A673 (cell line): ENCODE results near the gene AGBL4. TPM values are rescaled to one million over a fixed set of nuclear protein-coding genes. Genes with fewer than 3 reads are reported as not detected.

ENCODE experiments used
- BruUV-seq: library from RNA; stranded (reverse); fragments of 400-500 nt; replicated peaks from 2 replicates; lab custom pipeline; 2021; lab: Mats Ljungman, UMichigan
- CTCF ChIA-PET: fragments of 300-600 bp; sonication (Branson Sonifier 250); formaldehyde crosslinking; loops from one replicate; lab custom pipeline; 2022; ENCODE audit warnings: antibody characterized with exemption; lab: Charles Lee
- POLR2A ChIA-PET: fragments of 300-600 bp; sonication (Branson Sonifier 250); formaldehyde crosslinking; loops from one replicate; lab custom pipeline; 2022; ENCODE audit warnings: antibody characterized with exemption; ENCODE audit not compliant: low non-redundant PET; lab: Charles Lee
- DNase-seq: peaks from one replicate; pipeline ENCODE4 v3.0.0-alpha.2; 2015; ENCODE audit warnings: low spot score
- H3K27ac ChIP-seq: fragments of 200-600 bp; sonication (generic); 2 replicates; pipeline ENCODE4 v1.5.1; 2016; ENCODE audit warnings: mixed run types, low read depth, mild to moderate bottlenecking, mixed read lengths, antibody characterized with exemption, low read length; ENCODE audit not compliant: poor library complexity, severe bottlenecking
- H3K27me3 ChIP-seq: fragments of 200-600 bp; sonication (generic); replicated peaks from 2 replicates; pipeline ENCODE4 v1.6.1; 2017; ENCODE audit warnings: mixed run types, low read depth, mild to moderate bottlenecking, mixed read lengths, antibody characterized with exemption, low read length; ENCODE audit not compliant: insufficient read depth, poor library complexity
- H3K36me3 ChIP-seq: fragments of 200-600 bp; sonication (generic); 2 replicates; pipeline ENCODE4 v1.6.1; 2016; ENCODE audit warnings: mixed run types, mild to moderate bottlenecking, mixed read lengths, antibody characterized with exemption, low read length; ENCODE audit not compliant: insufficient read depth, poor library complexity, severe bottlenecking
- H3K4me1 ChIP-seq: fragments of 200-600 bp; sonication (generic); 2 replicates; pipeline ENCODE4 v1.6.1; 2017; ENCODE audit warnings: mixed run types, mild to moderate bottlenecking, mixed read lengths, antibody characterized with exemption, low read length; ENCODE audit not compliant: insufficient read depth, poor library complexity, severe bottlenecking
- H3K4me3 ChIP-seq: fragments of 200-600 bp; sonication (generic); 2 replicates; pipeline ENCODE4 v1.5.1; 2016; ENCODE audit warnings: low read depth, mixed run types, mild to moderate bottlenecking, mixed read lengths, low read length; ENCODE audit not compliant: poor library complexity, severe bottlenecking
- H3K9me3 ChIP-seq: fragments of 200-600 bp; sonication (generic); 2 replicates; pipeline ENCODE4 v1.6.1; 2016; ENCODE audit warnings: mixed run types, low read depth, mild to moderate bottlenecking, mixed read lengths, antibody characterized with exemption, low read length; ENCODE audit not compliant: poor library complexity, severe bottlenecking
- EZH2 ChIP-seq: fragments of 200-600 bp; sonication (generic); IDR thresholded peaks from 2 replicates; pipeline ENCODE4 v1.6.1; 2017; ENCODE audit warnings: borderline replicate concordance, low read depth, mild to moderate bottlenecking, mixed read lengths, antibody characterized with exemption, low read length; ENCODE audit not compliant: poor library complexity, severe bottlenecking
- intact Hi-C: fragments of 100-400 bp; cut with micrococcal nuclease; formaldehyde crosslinking; loops from one replicate; pipeline ENCODE4 v1.10.0; 2022; ENCODE audit not compliant: unreplicated experiment
- total RNA-seq: library from RNA; stranded (reverse); gene quantifications from 2 replicates; pipeline ENCODE4 v1.2.3, GENCODE V29; 2021
- TF ChIP-seq, protein P1 (sequence below): fragments of 300-800, 200-600 bp; sonication (generic); conservative IDR thresholded peaks from 2 replicates; pipeline ENCODE4 v1.5.1; 2017; ENCODE audit warnings: low read depth, mild to moderate bottlenecking, antibody characterized with exemption, low read length, moderate library complexity, mixed read lengths

Gene AGBL4
- total RNA-seq, 1 experiment from 2014 or later: 0.32 TPM

DNA sequence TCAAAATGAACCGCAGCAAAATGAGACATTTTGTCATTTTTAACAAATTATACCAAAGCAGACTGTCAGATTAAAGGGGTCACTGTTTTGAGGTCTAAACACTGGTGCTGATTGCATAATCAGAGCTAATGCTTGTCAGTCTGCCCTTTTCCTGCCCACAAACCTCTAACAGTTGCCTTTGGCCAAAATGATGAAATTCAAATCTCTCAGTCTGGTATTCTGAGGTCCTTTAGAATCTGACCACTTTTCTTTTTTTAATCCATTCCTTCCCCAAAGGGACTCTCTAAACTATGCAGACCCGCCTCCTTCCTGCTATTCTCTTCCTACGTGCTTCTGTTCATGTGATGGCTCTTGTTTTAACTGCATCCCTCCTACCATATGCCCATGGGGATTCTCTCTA, 1406.5 kb downstream of the AGBL4 start:
- Histone ChIP-seq H3K9me3 (no peaks in the 10 kb centered on the region), H3K4me3 (no peak overlapping the region), H3K4me1 (no peaks in the 10 kb centered on the region), H3K27me3 (no peaks in the 10 kb centered on the region), H3K36me3 (no peaks in the 10 kb centered on the region), H3K27ac (no peak overlapping the region)
- intact Hi-C loops: no loop called here
- no TSS peak for BruUV-seq
- TF ChIP-seq, protein P1, sequence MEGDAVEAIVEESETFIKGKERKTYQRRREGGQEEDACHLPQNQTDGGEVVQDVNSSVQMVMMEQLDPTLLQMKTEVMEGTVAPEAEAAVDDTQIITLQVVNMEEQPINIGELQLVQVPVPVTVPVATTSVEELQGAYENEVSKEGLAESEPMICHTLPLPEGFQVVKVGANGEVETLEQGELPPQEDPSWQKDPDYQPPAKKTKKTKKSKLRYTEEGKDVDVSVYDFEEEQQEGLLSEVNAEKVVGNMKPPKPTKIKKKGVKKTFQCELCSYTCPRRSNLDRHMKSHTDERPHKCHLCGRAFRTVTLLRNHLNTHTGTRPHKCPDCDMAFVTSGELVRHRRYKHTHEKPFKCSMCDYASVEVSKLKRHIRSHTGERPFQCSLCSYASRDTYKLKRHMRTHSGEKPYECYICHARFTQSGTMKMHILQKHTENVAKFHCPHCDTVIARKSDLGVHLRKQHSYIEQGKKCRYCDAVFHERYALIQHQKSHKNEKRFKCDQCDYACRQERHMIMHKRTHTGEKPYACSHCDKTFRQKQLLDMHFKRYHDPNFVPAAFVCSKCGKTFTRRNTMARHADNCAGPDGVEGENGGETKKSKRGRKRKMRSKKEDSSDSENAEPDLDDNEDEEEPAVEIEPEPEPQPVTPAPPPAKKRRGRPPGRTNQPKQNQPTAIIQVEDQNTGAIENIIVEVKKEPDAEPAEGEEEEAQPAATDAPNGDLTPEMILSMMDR: no peak
- TF ChIP-seq EZH2: no peak
- no peak for DNase-seq
- ChIA-PET CTCF (no interaction called here), POLR2A (no interaction called here)

DNA sequence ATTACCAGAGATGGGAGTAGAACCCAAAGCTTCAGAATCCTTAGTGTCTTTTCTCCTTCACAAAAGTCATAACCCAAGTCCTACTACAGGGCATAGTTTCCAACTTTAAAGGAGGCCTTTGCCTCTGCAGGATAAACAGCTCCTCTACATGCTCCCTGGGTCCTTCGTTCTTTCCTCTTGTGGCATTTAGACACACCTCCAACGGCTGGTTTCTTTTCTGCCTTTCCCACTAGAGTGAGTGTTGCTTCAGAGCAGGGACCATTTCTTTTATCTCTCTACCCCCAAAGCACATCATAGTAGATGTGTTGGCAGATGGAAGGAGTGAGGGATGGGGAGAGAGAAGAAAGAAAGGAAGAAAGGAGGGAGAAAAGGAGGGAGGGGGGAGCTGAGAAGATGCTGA, 1407.0 kb downstream of the AGBL4 start:
- DNase-seq: no peak
- Histone ChIP-seq H3K36me3 (no peaks in the 10 kb centered on the region), H3K4me3 (no peak overlapping the region), H3K4me1 (no peaks in the 10 kb centered on the region), H3K9me3 (no peaks in the 10 kb centered on the region), H3K27ac (no peak overlapping the region), H3K27me3 (no peaks in the 10 kb centered on the region)
- BruUV-seq: no TSS peak
- CTCF ChIA-PET: no interaction called here
- intact Hi-C loops: no loop called here
- TF ChIP-seq, protein P1: no peak
- TF ChIP-seq EZH2: no peak
- POLR2A ChIA-PET: no interaction called here

DNA sequence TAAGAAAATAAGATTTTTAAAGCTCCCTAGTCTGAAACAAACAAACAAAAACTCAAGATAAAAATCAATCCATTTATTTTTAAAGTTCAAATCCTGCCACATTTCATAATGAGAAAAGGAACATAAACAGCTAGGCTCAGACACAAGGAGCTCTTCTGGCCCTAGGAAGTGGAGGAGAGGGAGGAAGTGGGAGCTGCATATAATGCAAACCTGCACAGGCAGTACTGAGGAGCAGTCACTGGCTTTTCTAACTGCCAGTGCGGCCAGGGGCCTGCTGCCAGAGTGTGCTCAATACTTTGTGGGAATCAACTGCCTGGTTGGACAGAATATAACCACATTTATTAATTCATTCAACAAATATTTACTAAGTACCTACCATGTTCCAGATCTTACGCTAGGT, 1411.9 kb downstream of the AGBL4 start:
- no TSS peak for BruUV-seq
- intact Hi-C loops: no loop called here
- no peaks in the 10 kb centered on the region for H3K36me3 ChIP-seq
- DNase-seq: no peak
- POLR2A ChIA-PET: no interaction called here
- CTCF ChIA-PET: no interaction called here
- H3K27me3 ChIP-seq: no peaks in the 10 kb centered on the region
- H3K4me1 ChIP-seq: no peaks in the 10 kb centered on the region
- no peak overlapping the region for H3K27ac ChIP-seq
- TF ChIP-seq EZH2: no peak
- TF ChIP-seq, protein P1: no peak
- H3K9me3 ChIP-seq: no peaks in the 10 kb centered on the region
- H3K4me3 ChIP-seq: no peak overlapping the region
